GM21576 (cell line): Measurements from ENCODE around the gene NMNAT2.
"Not testable (repeated sequence)": the region's sequence is repeated elsewhere in the genome, so short reads cannot be mapped to it uniquely, and the experiment has no call there.

Experiments
- ATAC-seq: cut with Tn5 transposase; IDR thresholded peaks from one replicate; pipeline ENCODE4 v1.9.1; 2021; ENCODE audit warnings: mild to moderate bottlenecking, moderate library complexity; ENCODE audit not compliant: unreplicated experiment

Gene NMNAT2

DNA sequence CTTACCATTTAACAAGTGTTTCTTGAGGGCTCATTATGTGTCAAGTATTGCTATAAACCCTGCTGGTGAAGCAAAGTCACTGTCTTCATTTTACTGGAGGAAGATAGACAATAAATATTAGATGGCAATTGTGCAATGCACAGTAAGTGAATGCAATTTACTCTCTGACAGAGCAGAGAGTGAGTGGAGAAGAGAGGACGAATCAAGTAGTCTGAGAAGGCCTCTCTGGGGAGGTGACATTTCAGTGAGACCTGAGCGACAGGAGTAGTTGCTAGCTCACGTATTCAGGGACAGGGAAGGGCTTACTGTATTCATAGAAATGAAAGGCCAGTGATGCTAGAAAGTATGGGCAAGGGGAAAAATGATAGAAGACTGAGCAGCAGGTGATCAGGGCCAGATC is 1.2 kb upstream of the NMNAT2 start:
- ATAC-seq: no peak

DNA sequence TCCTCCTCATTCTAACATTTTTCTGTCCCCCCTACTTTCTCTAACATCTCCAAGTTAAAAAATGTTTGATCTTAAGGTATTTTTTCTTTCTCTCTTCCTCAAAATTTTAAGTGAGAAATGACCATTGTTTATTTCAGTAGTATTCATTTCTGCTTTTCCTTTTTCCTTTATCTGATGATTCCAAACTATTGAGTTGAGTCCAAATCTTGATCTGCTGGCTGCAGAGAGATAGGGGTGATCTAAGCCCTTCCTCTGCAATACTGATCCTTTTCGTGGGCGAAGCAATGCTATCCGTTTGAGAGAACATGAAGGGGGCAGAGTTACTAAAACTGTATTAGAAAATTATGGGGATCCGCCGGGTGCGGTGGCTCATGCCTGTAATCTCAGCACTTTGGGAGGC is 516 bp upstream of the NMNAT2 start:
- ATAC-seq: no peak

DNA sequence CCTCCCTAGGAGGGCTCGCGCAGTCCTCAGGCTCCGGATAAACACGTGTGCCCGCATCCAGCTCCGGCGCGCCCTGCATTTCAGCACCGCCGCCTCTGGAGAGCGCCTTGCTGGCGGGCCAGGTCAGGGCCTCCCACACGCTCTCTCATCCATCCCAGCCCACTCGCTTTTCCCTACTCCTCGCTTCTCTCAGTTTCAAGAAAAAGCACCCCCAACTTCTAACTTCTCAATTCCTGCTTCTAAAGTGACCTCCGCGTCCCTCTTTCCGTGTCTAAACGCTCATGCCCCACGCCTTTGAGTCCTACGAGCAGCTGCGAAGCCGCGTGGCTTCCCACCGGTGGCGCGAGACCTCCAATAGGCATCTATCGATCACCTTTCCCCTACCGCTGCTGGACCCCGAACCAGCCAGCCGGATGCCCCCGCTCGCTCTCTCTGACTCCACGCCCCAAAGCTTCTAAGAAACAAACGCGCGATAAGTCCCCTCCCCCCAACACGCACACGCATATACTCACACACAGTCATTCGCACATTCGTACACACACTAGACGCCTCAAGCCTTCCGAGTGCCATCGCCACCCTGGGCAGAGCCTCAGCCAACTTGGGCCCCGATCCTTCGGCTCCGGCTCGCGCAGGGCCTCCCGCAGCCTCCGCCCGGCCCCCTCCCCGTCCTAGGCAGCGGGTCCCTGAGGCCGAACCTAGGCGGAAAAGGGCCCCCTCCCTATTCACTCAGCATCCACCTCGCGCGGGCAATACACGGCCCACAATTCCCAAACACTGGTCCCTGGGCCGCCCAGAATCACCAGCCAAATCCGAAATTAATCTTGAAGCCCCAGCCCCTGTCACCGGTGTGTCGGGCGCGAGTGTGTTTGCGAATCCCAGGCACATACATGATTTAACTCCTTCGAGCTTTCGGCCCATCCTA is 1.1 kb downstream of the NMNAT2 start:
- ATAC-seq: no peak

DNA sequence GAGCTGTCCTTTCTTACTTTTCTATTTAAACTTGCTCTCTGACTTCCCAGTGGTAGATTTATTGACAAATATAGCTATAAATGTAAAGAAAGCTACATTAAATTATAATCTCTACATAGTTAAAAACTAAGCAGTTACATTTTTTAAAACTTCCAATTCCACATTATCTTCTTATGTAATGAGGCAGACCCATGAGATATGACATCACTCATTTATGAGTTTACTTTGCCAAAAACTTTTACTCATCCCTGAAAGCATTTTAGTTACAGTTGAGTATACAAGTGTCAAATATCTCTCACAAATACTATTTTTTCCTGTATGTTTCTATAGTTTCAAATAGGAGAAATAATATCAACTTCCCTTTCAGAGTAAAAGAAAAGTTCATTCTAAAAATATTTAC is 3.8 kb downstream of the NMNAT2 start:
- ATAC-seq: no peak

DNA sequence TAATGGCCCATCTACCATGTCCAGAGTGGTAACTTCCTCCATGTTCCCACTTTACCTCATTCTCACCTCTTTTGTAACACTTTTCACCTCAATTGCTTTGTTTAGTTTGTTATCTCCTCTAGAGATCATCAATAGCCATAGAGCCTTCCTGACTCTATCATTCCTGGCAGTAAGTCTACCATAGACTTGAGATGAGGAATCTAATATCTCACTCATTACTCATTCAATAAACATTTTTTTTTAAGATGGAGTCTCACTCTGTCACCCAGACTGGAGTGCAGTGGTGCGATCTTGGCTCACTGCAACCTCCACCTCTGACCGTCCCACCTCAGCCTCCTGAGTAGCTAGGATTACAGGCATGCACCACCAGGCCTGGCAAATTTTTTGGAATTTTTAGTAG is 7.1 kb downstream of the NMNAT2 start:
- no peak for ATAC-seq

DNA sequence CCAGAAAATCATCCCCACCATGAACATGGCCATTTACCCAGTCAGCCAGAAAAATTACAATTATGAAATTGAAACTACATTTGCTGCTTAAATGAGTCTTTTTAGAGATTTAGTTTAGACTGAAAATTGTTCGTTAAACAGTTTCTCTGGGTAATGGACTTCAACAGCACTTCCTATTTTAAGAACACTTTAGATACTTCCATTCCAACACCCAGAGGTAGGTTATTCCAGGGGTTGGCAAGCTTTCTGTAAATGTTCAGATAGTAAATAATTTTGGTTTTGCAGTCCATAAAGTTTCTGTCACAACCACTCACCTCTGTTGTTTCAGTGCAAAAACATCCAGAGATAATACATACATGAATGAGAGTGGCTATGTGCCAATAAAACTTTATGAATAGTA is 10.2 kb downstream of the NMNAT2 start:
- no peak for ATAC-seq

DNA sequence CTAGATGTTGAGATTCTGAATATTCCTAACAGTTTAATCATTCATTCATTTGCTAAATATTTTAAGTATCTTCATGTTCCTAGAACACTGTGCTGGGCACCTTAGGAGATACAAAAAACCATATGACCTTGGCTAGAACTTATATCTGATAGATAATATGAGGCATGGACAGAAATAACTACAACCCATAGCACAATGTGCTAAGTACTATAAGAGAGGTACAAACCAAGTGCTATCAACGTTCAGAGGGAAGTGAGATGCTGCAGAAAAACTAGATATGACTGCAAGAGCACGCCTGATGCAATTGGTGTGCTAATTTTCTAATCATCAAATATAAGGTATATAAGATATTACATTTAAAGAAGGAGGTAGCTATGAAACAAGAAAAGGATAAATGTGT is 10.7 kb downstream of the NMNAT2 start:
- no peak for ATAC-seq

DNA sequence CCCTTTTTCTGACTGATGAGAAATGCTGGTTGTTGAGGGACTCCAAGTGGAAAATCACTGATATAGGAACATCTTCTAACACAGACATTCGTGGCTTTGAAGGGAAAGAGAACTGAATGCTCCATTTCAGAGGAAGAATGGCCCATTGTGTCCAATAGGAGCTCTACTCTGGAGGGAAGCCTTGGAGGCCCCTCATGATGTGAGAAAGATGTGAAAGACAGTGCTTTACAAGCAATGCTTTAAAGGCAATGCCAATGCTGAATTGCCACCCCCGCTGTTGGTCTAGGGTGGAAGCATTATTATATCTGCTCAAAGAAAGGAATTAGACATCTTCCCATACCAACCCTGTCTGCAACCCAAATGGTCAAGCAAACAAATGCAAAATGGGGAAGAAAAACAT is 13.7 kb downstream of the NMNAT2 start:
- no peak for ATAC-seq

DNA sequence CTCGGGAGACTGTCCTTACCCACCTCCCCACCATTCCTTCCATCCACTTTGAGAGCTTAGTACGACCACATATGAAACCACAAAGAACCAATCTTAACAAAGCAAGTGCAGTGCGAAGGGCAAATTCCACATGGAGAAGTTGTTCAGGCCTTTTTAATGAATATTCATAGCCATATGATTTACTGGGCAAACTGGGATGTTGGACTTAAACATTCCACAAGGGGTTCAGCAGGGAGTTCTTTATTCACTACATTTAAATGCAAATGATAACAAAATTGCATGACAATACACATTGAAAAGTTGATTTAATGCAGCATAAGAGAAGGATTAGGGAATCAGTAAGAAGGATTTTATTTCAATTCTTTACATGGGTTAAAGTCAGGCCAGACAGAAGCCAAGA is 14.7 kb downstream of the NMNAT2 start:
- ATAC-seq: no peak

DNA sequence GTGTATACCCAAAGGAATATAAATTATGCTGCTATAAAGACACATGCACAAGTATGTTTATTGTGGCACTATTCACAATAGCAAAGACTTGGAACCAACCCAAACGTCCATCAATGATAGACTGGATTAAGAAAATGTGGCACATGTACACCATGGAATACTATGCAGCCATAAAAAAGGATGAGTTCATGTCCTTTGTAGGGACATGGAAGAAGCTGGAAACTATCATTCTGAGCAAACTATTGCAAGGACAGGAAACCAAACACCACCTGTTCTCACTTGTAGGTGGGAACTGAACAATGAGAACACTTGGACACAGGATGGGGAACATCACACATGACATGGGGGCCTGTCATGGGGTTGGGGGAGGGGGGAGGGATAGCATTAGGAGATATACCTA is 16.6 kb downstream of the NMNAT2 start:
- not testable (repeated sequence) for ATAC-seq

DNA sequence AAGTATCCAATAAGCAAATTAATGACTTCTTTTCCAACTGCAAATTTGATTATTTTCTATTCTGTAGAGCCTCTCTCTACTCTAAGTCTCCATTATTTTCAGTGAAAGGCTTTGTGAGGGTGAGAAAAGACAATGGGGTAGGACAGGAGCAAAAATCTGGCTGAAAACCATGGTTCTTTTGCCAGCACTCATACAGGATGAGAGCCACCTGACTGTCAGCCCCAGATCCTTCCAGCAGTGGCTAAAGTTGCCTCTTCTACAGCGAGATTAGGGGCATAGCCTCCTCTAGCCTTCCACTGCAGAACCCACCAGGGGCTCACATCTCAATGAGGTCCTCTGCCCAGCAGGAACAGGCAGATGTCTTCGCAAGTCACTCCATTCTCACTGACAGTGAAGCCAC is 23.7 kb downstream of the NMNAT2 start:
- no peak for ATAC-seq

DNA sequence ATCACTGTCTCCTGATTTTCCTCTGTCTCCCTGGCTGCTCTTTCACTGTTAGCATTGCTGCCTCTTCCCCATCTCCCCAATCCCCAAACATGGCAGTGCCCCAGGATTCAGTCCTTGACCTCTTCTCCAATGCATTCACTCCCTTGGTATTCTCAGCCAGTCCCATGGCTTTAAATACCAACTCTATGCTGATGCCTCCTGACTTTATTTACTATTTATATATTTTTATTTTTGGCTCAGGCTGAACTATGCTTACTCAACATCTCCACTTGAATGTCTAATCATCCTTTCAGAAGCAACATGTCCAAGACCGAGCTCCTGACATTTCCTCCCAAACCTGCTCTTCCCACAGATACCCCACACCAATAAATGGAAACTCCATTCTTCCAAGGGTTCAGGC is 26.3 kb downstream of the NMNAT2 start:
- no peak for ATAC-seq

DNA sequence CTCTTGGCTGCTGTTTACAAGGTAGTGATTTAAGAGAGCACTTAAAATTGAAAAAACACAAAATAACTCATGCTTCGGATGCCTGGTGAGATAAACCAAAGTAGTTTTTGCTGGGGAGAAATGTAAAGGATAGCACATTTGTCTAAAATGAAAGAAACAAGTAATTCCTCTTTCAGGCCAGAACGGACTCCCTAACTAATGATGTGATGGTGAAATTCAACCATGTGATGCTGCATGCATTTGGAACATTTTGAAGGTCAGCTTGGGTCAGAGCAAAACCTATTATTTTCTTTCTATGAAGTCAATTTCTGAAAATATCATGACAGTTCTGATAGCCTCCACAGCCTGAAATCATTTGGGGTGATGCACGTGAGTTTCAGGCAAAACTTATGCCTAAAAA is 27.6 kb downstream of the NMNAT2 start:
- ATAC-seq: no peak

DNA sequence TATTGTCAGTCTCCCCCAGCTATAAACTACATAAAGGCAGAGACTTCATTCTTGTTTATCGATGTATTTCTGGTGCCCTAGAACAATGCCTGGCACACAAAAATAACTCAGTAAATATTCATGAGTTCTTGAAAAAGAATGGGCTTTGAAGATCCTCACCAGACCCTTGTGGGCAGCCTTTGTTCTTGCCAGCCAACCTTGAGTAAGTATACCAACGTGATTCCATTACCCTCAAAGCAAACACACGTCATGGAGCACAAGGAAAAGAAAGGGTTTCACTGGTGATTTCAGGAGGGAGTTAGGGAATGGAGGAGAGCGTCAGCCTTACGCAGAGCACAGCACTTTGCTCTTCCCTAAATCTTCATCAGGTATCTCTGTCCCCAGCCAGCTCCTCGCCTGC is 29.4 kb downstream of the NMNAT2 start:
- no peak for ATAC-seq

DNA sequence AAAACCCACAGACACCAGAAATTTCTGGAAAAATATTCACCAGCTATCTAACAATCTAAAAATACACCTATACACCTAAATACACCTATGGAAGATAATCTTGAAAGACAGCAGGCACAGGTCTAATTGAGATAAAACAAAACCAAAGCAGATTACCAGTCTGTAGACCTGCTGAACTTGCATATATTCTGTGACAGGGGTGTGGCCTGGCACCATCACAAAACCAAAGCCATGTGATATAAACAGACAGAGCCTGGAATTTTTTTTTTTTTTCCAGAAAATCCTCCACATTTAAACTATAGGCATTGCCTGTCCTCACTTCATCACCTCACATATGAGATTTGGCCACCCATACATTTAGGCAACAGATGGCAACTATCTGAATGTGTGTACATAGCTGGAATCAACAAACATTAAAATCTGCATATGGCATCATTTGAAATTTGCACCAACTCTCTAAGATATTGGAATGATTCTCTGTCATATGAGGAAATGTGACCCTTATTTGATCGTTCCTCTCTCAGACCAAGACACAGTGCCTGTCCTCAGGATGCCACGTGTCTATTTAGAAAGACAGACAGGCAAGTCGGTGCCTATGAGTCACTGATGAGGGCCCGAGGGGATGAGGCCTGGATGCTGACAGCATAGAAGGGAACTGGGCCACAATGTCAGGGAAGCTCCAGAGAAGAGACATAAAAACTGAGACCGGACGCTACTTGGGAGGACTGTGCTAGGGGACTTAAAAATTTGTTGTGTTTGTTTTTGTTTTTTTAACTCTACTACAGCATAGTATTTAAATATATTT is 32.6 kb downstream of the NMNAT2 start:
- no peak for ATAC-seq

DNA sequence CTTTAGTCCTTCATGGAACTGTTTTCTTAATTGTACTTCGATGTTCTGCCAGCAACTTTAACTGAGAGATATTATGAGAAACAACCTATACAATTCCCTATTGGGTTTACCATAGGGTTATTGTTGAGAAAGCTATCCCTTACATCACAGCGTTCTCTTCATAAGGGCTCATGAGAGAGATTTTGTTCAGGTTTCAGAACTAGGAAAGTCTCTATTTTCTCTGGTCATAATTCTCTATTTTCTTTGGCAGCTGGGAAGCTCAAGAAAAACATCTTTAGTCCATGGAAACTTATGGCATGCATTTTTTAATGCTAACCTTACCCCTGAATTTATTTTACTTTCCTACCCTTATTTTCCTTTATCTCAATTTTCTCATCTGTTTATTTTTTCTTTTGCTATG is 38.2 kb downstream of the NMNAT2 start:
- no peak for ATAC-seq

DNA sequence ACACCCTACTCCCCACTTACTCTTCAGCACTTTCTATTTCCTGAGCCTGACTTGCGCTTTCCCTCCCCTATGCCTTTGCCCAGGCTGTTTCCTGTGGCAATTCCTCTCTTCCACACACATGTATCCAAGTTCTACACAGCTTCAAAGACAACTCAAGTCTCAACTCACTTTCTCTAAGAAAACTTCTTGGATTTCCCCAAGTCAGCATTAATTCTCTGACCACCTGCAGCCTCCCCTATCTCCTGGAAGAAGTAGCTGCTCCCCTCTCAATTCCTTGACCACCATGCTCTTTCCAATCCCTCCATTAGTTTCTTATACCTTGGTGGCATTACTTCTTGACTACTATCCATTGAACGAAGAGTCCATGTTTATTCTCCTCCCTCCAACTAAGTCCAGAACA is 42.8 kb downstream of the NMNAT2 start:
- no peak for ATAC-seq

DNA sequence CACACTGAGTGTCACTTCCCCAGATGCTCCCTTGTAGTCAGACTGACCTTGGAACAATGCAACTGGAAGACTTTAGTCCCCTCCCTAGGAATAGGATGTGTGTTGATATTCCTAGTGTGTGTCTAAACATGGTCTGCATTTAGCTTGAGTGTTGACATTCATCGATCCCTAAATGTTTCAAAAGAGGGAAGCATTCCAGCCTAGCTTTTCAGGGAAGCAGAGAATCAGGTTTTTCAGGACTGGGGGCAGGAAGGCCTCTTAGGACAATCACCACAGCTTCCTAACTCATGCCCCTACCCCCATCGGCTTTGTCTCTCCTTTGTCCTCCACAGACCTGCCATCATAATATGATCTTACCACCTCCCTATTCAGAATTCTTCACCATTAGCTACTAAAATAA is 43.4 kb downstream of the NMNAT2 start:
- no peak for ATAC-seq

DNA sequence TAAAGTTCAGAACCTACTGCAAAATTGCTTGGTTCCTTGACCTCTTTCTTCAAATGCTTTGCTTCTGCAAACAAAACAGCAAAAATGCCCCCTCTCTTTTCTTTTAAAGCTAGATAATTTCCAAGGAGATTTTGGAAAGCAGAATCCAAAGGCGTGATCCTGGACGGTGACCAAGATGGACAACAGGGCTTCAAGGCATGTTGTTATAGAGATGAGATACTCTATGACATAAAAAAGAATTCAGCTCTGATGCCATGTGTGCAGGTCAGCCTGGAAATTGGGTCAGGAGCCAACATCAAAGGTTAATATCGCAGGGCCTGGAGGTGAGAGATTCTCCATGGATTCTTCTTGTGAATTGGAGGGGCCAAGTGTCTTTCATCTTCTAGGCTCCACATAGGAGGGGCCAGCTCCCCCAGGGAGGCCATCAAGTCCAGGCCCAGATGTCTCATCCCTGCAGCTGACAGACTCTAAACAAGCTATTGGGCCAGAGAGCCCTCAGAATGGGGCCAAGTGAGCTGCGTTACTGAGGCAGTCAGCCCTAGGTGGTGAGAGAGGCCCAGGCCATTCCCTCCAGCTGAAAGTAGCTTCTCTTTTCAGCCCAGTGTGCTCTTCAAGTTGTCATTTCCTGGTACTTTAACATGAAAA is 45.5 kb downstream of the NMNAT2 start:
- ATAC-seq: no peak

DNA sequence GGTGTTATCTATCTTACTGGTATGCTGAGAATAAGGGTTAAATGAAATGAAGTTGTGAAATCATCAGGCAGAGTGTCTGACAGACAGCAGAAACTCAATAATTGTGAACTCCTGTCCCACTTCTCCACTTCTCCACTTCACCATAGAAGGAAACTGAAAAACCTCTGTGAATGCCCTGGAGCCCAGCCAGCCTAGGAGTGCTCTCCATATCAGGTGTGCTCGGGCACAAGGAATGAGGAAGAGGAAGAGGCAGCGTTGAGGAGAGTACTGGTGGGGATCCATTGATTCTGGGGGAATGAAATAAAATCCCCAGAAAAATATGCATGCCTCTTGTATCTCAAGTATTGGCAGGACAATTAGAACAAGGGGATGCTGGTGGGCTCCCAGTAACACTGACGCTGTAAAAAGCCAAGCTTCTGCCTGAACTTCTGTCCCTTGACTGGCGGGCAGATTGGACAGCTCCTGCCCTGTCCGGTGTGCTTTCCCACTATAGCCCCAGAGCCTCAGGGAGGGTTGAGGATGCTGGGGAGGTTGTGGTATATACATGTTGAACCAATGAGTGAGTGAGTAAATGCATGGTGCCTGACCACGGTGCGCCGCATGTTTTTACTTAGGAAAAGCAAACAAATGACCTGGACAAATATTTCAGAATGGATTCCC is 47.7 kb downstream of the NMNAT2 start:
- no peak for ATAC-seq
